GM12875 (cell line): ENCODE measurements around the gene TPM2.

Experiments used
- H3K4me3 ChIP-seq: one replicate; pipeline ENCODE4 v1.5.1; 2011; ENCODE audit warnings: low read depth, low read length, control low read depth
- TF ChIP-seq, protein P1 (sequence below): IDR thresholded peaks from 2 replicates; pipeline ENCODE4 v1.5.1; 2011; ENCODE audit warnings: low read depth, mild to moderate bottlenecking, control low read depth, inconsistent platforms, low read length, moderate library complexity, borderline replicate concordance; ENCODE audit not compliant: insufficient read depth

The TPM2 gene

DNA sequence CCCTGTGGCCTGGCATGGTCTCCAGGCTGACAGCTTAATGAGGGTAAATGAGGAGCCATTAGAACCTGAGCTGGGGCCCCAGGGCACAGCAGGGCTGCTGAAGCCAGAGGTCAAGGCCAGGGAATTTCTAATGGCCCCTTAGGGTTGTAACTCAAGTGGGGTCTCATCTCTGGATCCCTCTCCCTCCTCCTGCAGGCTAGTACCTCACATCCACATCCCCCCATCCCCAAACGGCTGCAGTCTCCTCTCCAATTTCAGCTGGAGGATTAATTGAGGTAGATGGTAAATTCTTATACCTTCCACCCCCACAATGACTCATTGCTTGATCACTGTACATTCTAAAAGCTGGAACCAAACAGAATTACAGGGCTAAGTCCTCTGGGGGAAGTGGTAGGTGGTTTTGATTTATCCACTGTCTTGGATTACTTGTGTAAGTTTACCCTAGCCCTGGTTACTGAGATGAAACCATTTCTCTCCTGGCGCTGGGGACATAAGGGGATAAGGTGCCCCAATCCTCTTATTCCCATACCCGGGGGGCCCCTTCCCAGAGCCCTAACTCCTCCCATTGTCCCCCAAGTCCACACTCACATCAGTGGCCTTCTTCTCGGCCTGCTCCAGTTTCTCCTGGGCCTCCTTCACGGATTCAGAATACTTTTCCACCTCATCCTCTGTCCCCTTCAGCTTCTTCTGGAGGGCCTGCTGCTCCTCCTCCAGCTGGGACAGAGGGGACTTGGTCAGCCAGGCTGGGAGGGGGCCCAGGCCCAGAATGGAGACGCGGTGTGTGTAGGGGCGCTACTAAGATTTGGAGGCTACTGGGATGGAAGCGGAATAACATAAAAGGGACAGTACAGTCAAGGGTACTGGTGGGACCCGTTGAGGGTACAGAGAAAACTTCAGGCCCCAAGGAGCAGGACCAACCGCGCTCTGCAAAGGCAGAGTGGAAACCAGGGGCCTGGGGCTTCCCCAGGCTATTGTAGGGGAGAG, 875 bp downstream of the TPM2 start:
- TF ChIP-seq, protein P1, sequence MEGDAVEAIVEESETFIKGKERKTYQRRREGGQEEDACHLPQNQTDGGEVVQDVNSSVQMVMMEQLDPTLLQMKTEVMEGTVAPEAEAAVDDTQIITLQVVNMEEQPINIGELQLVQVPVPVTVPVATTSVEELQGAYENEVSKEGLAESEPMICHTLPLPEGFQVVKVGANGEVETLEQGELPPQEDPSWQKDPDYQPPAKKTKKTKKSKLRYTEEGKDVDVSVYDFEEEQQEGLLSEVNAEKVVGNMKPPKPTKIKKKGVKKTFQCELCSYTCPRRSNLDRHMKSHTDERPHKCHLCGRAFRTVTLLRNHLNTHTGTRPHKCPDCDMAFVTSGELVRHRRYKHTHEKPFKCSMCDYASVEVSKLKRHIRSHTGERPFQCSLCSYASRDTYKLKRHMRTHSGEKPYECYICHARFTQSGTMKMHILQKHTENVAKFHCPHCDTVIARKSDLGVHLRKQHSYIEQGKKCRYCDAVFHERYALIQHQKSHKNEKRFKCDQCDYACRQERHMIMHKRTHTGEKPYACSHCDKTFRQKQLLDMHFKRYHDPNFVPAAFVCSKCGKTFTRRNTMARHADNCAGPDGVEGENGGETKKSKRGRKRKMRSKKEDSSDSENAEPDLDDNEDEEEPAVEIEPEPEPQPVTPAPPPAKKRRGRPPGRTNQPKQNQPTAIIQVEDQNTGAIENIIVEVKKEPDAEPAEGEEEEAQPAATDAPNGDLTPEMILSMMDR, result no peak
- no peak overlapping the region for H3K4me3 ChIP-seq

GRCh38 chr9:35687972-35688557, 1.7 kb downstream of the TPM2 start:
- no peak overlapping the region for H3K4me3 ChIP-seq
- TF ChIP-seq, protein P1, result no peak

- H3K4me3 ChIP-seq, result no peak overlapping the region
- TF ChIP-seq, protein P1, result no peak
These were observed 2.4 kb downstream of the TPM2 start for GRCh38 chr9:35687306-35687705.

DNA sequence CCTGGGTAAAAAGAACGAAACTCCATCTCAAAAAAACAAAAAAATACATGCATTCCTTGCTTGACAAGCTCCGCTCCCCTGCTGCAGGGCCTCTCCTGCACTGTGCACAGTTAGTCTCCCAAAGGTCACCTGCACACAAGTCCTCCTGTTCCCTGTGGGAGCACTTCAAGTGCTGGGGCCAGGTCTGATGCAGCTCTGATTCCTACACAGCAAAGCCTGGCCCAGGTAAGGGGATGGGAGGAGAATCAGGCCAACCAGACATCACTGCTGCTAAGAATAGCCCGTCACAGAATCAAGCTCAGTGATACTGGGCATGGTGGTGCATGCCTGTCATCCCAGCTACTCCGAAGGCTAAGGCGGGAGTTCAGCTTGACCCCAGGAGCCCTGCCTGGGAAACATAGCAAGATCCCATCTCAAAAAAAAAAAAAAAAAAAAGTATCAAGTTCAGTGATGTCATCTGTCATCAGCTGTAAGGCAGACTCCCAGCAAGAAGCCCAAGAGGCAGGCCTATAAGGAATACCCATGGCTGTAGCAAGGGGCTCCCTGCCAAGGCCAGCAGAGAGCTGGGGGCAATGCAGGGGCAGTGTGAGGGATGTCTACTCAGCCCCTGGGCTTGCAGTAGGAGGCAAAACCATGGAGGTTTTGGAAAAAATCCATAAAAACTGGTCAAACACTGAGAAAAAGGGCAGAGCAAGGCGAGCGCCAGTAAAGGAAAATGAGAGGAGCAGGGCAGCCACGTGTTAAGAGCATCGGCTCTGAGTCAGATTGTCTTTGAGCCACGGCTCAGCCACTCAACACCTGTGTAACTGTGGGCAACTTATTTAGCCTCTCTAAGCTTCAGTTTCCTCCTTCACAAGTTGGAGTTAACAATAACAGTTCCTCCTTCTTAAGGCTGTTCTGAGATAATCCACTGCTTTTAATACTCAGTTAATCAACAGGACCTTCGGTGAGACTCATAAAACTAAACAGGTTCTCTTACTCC, 3.2 kb downstream of the TPM2 start:
- TF ChIP-seq, protein P1, result no peak
- H3K4me3 ChIP-seq, result no peak overlapping the region

- TF ChIP-seq, protein P1, result no peak
- H3K4me3 ChIP-seq, result no peak overlapping the region
These were observed 4.2 kb downstream of the TPM2 start for GRCh38 chr9:35685506-35685905.

- TF ChIP-seq, protein P1, result no peak
- H3K4me3 ChIP-seq, result no peak overlapping the region
These were observed 4.8 kb downstream of the TPM2 start for GRCh38 chr9:35684921-35685320.
